Measurements from ENCODE around the gene SP3.

GRCh38 chr2:173869244-173870229 lies 95.6 kb downstream of the SP3 start:
- TF ChIP-seq, protein P1, sequence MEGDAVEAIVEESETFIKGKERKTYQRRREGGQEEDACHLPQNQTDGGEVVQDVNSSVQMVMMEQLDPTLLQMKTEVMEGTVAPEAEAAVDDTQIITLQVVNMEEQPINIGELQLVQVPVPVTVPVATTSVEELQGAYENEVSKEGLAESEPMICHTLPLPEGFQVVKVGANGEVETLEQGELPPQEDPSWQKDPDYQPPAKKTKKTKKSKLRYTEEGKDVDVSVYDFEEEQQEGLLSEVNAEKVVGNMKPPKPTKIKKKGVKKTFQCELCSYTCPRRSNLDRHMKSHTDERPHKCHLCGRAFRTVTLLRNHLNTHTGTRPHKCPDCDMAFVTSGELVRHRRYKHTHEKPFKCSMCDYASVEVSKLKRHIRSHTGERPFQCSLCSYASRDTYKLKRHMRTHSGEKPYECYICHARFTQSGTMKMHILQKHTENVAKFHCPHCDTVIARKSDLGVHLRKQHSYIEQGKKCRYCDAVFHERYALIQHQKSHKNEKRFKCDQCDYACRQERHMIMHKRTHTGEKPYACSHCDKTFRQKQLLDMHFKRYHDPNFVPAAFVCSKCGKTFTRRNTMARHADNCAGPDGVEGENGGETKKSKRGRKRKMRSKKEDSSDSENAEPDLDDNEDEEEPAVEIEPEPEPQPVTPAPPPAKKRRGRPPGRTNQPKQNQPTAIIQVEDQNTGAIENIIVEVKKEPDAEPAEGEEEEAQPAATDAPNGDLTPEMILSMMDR (IDR thresholded peaks at IDR 0.05 in 8 of 11, conservative IDR thresholded peaks at IDR 0.05 in 3 of 11): no peak
- no peak for TF ChIP-seq POLR2AphosphoS5 (IDR thresholded peaks at IDR 0.05)
- no peak for TF ChIP-seq POLR2A (IDR thresholded peaks at IDR 0.05)
